Measurements from ENCODE around the gene PTGER4.

PTGER4 gene

GRCh38 chr5:40678026-40678425 is 1.7 kb upstream of the PTGER4 start:
- TF ChIP-seq CTCF (IDR thresholded peaks at IDR 0.05; ENCODE audit: low read depth, low read length): no peak
- peak in 1 of 2 donors; percentile 45 for DNase-seq (ENCODE audit: low read depth in 2 of 2)
- peak overlapping the region in 1 of 2 donors; percentile 86 for H3K4me3 ChIP-seq (replicated peaks in 1 of 2; ENCODE audit: low read depth in 2 of 2, low read length in 2 of 2)

GRCh38 chr5:40678460-40679147 is 1.1 kb upstream of the PTGER4 start:
- peak in 1 of 2 donors; percentile 43 for DNase-seq (ENCODE audit: low read depth in 2 of 2)
- TF ChIP-seq CTCF (IDR thresholded peaks at IDR 0.05; ENCODE audit: low read depth, low read length): no peak
- peak overlapping the region; percentile 71 to 86 for H3K4me3 ChIP-seq (replicated peaks in 1 of 2; ENCODE audit: low read depth in 2 of 2, low read length in 2 of 2)

- peak overlapping the region; percentile 71 to 86 for H3K4me3 ChIP-seq (replicated peaks in 1 of 2; ENCODE audit: low read depth in 2 of 2, low read length in 2 of 2)
- TF ChIP-seq CTCF (IDR thresholded peaks at IDR 0.05; ENCODE audit: low read depth, low read length): no peak
- peak; percentile 88 to 93 for DNase-seq (ENCODE audit: low read depth in 2 of 2)
These were observed 385 bp upstream of the PTGER4 start for GRCh38 chr5:40679148-40679912.

- peak in 1 of 2 donors; percentile 56 for DNase-seq (ENCODE audit: low read depth in 2 of 2)
- peak overlapping the region; percentile 71 to 86 for H3K4me3 ChIP-seq (replicated peaks in 1 of 2; ENCODE audit: low read depth in 2 of 2, low read length in 2 of 2)
- peak; percentile 24 for TF ChIP-seq CTCF (IDR thresholded peaks at IDR 0.05; ENCODE audit: low read depth, low read length)
These were observed 1.1 kb downstream of the PTGER4 start for GRCh38 chr5:40680741-40681362.

GRCh38 chr5:40681363-40682153 is 1.8 kb downstream of the PTGER4 start:
- TF ChIP-seq CTCF (IDR thresholded peaks at IDR 0.05; ENCODE audit: low read depth, low read length): no peak
- H3K4me3 ChIP-seq (replicated peaks in 1 of 2; ENCODE audit: low read depth in 2 of 2, low read length in 2 of 2): peak overlapping the region; percentile 71 to 86
- peak in 1 of 2 donors; percentile 51 for DNase-seq (ENCODE audit: low read depth in 2 of 2)
